Measurements from ENCODE around the gene ZCCHC7. TPM values are rescaled to one million over a fixed set of nuclear protein-coding genes. Genes with fewer than 3 reads are reported as not detected.
"Not testable (repeated sequence)": the region's sequence is repeated elsewhere in the genome, so short reads cannot be mapped to it uniquely, and the experiment has no call there.

The ZCCHC7 gene
- total RNA-seq, 2 experiments from 2014 or later = 25.6 to 29.1 TPM

DNA sequence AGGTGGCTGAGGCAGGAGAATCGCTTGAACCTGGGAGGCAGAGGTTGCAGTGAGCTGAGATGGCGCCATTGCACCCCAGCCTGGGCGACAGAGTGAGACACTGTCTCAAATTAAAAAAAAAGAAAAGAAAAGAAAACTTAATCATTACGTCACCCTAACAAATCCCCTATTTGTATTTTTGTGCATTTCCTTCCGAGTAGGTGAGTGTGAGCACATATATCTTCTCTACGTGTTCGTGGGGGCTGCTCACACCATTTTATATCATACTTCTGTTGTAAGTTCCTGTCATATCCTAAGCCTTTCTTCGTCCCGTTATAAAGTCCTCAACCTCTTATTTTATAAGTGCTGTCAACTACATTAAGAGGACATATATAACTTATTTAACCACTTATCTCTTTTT lies 260.2 kb downstream of the ZCCHC7 start:
- ChIA-PET CTCF (no interaction called here), POLR2A (no interaction called here)

DNA sequence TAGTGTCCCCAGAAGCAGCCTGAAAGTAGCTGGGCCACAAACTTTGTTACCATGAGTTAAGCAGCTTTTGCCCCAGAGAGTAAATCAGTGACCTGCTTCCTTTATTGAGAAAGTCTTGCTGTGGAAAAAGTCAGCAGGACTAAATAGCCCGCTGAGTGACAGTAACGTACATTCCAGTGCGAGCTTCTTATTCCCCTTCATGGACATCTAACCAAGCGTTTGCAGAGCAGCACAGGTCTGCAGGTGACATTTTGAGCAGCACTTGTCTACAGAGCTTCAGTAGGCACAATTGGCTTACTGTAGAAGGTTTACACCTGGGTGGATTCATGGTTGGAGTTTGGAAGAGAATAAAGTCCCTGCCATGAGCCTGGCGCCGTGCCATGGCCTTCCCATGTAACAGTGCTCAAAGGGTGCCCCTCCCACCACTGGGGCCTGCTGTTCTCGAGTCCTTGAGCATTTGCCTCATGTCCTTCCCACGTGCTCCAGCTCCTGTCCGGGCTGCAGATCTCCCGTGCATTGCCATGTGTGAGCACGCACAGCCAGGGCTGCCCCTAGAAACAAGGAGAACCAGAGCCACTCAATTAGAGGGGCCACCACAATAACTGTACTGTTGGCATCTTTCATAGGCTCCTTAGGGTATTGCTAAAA lies 260.8 kb downstream of the ZCCHC7 start:
- CTCF ChIA-PET = interaction anchor here (0.8 kb wide), 2 partner anchors 10 to 182 kb away, joined by 3 read pairs; no protein-coding TSS in a partner anchor
- POLR2A ChIA-PET = no interaction called here

DNA sequence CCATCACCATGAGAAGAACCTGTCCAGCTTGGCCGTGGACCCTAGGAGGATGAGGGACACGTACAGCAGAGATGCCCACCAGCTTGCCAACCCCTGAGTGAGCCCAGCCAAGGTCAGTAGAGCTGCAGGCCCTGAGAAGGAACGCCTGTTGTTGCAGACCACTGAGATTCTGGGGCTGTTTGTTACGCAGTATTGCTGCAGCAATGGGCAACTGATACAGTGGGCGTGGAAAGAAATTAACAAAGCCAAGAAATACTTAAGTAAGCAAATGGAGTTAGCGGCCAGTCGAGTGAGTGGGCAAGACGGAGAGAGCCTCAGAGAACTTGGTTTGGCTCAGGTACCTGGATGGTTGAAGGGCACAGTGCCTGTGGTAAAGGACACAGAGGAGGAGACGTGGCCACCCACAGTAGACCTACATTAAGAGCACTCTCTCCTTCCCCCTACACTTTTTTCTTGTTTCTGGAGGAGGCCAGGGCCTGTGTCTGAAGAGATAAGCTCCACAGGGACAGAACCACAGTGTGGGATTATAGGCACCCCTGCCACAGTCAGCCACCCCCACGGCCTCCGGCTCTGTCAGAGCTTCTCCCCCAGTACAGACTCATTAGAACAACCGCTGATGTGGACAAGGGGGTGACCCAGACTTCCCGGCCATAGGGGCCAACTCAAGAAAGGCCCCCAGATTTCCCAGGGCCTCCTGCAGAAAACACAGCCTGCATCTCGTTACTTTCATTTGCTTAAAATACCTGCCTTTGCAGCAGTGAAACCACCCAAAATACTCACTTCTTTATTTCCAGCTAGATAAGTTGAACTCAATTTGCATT lies 262.0 kb downstream of the ZCCHC7 start:
- POLR2A ChIA-PET = no interaction called here

DNA sequence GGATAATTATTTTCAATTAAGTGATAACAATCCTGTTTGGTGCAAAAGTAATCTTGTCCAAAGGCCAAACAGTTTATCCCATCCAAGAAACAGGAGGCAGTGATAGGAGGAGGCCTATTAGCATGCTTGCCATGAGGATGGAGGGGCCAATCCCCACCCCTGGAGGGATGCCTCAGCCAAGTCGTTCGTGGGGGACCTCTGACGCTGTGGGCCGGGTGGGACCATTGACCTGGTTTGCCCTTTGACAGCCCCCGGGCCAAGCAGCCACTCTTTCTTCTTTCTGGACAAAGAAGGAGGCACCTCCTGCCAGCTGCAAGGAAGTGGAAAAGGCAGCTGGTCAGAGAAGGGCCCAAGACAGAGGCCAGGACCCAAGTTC lies 262.6 kb downstream of the ZCCHC7 start:
- POLR2A ChIA-PET = no interaction called here
- CTCF ChIA-PET = no interaction called here

More for the DNA sequence above, 262.0 kb downstream of the ZCCHC7 start:
- CTCF ChIA-PET = no interaction called here

DNA sequence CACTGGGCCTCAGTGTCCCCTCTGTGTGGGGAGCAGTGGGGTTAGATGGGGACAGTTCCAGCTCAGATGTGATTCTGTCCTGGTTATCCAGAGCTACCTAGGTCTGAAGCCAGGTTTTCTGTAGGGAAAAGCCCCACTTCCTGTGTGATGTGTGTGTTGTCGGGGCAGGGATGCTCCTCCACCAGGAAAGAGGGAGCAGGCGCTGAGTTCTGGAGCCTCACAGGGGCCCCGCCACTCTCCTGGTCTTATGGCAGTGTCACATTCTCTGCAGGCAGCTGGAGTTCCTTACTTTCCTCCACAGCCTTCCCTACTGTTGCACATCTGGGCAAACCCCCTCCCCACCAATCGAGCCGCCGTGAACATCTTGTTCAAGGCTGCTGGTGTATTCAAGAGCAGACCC lies 263.0 kb downstream of the ZCCHC7 start:
- POLR2A ChIA-PET = no interaction called here
- CTCF ChIA-PET = no interaction called here

DNA sequence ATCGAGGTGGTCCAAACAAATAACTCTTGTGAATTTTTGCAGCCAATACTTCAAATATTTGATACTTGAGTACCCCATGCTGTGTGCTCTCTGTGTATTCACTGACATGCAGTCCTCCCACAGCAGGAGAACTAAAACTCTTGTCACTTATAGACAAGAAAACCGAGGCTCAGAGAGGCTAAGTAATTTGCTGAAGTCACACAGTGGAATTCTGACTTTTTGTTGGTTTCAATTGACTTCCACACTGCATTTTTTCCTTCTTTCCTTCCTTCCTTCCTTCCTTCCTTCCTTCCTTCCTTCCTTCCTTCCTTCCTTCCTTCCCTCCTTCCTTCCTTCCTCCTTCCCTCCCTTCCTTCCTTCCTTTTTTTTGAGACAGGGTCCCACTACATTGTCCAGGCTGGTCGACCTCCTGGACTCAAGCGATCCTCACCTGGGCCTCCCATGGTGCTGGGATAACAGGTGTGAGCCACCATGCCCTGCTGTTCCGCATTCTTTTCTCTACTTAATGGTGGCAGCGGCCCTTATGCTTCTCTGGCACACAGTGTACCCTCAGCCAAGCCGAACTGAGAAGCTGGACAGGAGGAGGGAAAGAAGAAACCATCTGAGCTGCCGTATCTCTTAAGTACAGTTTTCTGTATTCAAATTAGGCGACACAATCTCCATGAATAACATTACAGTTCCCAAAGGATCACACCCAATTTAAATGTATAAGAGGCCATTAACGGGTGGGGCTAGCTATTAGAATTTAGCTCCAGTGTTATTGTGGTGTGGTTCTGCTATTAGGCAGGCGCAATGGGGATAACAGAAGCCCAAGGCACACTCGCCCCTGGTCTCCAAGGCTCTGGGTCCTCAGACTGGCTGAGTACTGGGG lies 263.7 kb downstream of the ZCCHC7 start:
- POLR2A ChIA-PET = no interaction called here
- CTCF ChIA-PET = interaction anchor here (1.1 kb wide), 1 partner anchor 12 kb away, joined by 3 read pairs; no protein-coding TSS in a partner anchor

DNA sequence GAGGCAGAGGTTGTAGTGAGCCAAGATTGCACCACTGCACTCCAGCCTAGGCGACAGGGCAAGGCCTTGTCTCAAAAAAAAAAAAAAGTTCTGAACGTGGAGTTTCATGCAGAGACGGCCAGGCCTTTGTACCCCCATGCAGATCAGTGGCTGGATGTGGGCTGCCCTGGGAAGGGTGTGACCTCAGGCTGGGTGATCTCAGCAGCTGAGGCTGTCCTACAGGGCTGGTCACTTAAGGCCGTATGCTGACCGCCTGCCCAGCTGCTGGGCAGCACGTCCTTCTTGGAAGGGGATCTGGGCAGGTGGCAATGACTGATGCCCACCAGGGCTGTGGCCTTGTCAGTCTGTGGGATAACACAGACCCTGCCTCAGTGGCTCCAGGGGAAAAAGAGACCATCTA lies 264.9 kb downstream of the ZCCHC7 start:
- POLR2A ChIA-PET = no interaction called here
- CTCF ChIA-PET = interaction anchor here (1.0 to 1.1 kb wide), 2 partner anchors 8 to 14 kb away, joined by 3 read pairs; no protein-coding TSS in a partner anchor

DNA sequence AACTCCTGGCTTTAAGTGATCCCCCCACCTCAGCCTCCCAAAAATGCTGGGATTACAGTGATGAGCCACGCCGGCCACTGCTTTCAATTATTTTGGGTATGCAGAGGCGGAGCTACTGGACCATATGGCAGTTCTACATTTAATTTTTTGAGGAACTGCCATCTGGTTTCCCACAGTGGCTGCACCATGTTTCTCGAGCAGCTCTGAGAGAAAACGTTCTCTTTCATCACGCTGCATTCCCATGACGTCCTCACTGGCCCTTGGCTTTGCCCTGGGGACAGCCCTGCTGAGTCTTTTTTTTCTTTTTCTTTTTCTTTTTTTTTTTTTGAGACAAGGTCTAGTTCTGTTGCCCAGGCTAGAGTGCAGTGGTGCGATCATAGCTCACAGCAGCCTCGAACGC lies 266.6 kb downstream of the ZCCHC7 start:
- CTCF ChIA-PET = no interaction called here
- POLR2A ChIA-PET = no interaction called here

DNA sequence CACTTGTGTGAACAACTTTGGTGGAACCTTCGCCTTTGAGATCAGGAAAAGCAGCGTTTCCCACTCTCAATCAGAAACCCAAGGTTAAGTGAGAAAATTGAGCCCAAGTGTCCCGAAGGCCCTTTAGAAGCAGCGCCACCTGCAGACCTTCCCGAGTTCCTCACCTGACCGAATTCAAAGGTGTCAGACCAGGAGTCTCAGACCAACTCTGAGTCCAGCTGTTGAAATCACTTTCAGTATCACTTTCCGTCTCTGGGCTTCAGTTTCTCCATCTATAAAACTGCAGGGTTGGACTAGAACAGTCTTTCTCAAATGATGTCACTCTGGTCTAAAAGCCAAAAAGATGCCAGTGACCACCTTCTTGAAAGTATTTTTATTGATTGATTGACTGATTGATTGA lies 270.4 kb downstream of the ZCCHC7 start:
- ChIA-PET CTCF (no interaction called here), POLR2A (no interaction called here)

DNA sequence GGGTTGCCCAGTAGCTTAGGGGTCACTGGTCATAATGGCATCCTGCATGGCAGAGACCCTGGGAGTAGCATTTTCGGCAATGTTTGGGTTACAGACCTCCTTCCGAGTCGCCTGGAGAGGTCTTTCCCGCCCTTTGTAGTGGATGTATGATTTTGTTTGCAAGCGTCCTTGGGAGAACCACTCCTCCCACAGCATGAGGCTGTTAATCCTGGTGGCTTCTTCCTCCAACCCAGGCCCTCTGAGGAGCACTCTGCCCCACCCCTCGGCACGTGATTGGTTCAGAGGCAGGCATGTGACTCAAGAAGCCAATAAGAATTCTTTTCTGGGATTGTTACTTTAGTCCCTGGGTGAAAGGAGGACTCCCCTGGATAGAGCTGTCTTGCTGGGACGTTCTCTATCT lies 271.9 kb downstream of the ZCCHC7 start:
- POLR2A ChIA-PET = no interaction called here
- CTCF ChIA-PET = interaction anchor here (1.4 kb wide), 1 partner anchor 10 kb away, joined by 5 read pairs; no protein-coding TSS in a partner anchor

DNA sequence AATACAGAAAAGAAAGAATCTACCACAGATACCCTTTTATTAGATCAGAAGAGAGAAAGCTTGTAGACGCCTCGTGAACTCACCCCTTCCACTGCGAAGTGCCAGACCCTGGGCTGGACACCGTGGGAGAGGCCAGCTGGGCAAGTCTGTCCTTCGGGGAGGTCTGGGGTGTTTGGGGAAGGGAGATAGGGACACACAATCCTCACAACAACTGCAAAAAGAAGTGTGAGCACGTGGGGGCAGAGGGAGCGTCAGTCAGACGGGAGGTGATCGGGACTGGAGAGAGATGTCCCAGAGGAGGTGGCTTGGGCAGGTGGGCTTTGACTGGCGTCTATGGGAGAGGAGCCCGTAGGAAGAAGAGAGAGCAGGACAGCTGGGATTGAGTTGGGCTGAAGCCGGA lies 274.9 kb downstream of the ZCCHC7 start:
- ChIA-PET CTCF (no interaction called here), POLR2A (no interaction called here)

DNA sequence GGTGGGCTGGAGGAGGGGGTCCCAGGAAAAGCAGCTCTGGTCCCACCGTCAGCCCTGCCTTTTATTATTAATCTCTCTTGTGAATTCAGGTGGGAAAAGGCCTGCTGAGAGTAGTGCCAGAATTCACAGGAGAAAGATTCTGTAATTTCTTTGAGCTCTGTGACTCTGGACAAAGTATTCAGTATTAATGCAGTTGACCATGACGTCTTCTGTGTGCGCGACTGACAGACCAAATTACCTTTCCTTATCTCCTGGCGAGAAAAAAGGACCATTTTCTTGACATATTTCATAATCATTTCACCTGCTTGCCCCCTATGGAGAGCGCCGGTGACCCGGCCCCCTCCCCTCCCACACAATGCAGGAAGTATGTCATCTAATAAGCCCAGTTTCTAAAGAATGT lies 275.3 kb downstream of the ZCCHC7 start:
- CTCF ChIA-PET = no interaction called here
- POLR2A ChIA-PET = no interaction called here

DNA sequence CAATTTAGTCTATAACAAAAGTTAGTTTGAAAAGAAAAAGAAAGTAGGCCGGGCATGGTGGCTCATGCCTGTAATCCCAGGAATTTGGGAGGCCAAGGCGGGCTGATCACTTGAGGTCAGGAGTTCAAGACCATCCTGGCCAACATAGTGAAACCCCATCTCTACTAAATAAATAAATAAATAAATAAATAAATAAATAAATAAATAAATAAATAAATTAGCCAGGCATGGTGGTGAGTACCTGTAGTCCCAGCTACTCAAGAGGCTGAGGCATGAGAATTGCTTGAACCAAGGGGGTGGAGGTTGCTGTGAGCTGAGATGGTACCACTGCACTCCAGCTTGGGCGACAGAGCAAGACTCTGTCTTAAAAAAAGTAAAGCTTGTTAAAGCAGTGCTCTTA lies 277.6 kb downstream of the ZCCHC7 start:
- POLR2A ChIA-PET, CTCF ChIA-PET: not testable (repeated sequence)

DNA sequence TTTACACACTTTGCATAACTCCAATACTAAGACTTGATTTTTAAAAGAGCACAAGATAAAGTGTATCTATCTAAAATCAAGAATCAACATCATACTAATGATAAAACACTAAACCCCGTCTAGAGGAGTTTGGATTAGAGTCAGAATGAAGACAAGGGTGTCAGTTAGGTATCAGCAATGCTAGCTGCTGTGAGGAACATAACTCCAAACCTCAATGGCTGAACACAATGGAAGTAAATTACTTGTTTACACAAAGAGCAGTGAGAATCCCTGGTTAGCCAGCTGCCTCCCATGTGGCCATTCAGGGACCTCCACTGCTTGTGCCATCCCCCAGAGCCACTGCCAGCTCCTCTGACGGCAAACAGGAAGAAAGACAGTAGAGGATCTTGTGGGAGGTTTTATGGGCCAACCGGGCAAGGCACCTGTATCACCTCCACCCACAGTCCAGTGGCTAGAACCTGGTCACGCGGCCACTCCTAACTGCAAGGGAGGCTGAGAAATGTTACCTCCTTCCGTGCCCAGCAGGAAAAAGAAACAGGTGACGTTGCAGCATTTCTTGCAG lies 278.2 kb downstream of the ZCCHC7 start:
- POLR2A ChIA-PET = no interaction called here
- CTCF ChIA-PET = no interaction called here

DNA sequence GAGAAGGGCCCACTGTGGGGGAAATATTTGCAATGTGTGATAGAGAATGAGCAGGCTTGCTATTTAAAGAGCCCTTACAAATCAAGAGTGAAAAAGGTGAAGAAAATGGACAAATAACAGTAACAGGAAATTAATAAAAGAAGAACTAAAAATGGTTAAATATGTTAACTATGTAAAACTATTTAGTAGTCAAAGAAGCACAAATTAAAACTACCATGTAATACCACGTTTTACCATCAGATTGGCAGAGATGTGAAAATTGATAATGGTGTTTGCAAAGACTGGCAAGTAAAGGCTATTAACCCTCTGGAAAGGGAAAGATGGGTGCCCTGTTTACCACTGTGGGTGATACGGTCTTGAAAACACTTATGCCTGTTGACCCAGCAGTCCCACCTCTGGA lies 279.0 kb downstream of the ZCCHC7 start:
- POLR2A ChIA-PET = no interaction called here
- CTCF ChIA-PET = no interaction called here

DNA sequence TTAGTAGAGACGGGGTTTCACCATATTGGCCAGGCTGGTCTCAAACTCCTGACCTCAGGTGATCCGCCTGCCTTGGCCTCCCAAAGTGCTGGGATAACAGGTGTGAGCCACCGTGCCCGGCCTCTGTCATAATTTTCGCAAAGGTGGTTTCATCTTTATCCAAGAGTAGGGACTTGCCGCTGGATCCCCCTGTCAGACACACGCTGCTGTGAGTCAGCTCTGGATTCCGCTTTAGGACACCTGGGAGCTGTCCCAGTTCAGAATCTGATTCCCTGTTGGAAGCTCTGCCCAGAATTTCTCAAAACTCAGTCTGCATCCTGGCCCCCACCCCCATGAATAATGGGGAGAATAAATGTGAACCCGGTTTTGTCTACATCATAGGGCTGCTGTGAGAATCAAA lies 284.2 kb downstream of the ZCCHC7 start:
- POLR2A ChIA-PET = no interaction called here
- CTCF ChIA-PET = no interaction called here

DNA sequence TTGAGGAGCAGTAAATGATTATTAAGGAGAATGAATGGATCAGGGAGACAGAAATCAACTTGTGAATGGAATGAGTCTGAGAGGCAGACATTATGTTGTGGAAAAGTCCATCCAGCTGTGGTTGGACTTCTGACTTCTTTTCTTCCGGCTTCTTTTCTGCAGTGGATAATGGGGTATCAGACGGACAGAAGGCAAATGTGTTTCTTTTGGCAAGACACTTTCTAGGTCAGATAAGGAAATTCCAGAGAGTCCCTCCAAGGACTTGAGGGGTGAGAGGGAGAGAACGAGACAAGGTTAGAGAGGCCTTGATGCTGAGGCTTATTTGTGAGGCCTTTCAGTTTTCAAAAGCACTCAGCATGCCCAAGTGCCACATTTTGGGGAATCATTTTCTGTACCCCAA lies 285.0 kb downstream of the ZCCHC7 start:
- CTCF ChIA-PET = no interaction called here

DNA sequence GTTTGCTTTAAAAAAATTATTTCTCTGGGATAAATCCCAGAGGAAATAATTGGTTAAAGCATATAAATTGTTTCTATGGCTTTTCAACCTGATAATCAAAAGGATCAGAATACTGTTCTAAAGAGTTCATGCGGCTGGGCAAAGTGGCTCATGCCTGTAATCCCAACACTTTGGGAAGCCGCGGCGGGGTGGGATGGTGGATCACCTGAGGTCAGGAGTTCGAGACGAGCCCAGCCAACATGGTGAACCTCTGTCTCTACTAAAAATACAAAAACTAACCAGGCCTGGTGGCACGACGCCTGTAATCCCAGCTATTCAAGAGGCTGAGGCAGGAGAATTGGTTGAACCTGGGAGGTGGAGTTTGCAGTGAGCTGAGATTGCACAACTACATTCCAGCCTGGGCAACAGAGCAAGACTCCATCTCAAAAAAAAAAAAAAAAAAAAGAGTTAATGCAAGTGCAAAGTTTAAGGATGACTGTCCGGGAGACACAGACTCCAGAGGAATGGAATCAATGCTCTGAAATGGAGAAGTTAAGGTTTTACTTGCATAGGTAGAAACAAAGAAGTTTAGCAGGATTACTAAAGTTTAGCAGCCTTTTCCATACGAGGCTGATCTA lies 285.5 kb downstream of the ZCCHC7 start:
- ChIA-PET POLR2A (interaction anchor here (0.7 kb wide), 1 partner anchor 194 kb away, joined by 7 read pairs; no protein-coding TSS in a partner anchor), CTCF (interaction anchor here (1.9 kb wide), 1 partner anchor 10 kb away, joined by 6 read pairs; no protein-coding TSS in a partner anchor)

More for the DNA sequence above, 285.0 kb downstream of the ZCCHC7 start:
- POLR2A ChIA-PET = interaction anchor here (0.7 kb wide), 1 partner anchor 194 kb away, joined by 7 read pairs; no protein-coding TSS in a partner anchor

DNA sequence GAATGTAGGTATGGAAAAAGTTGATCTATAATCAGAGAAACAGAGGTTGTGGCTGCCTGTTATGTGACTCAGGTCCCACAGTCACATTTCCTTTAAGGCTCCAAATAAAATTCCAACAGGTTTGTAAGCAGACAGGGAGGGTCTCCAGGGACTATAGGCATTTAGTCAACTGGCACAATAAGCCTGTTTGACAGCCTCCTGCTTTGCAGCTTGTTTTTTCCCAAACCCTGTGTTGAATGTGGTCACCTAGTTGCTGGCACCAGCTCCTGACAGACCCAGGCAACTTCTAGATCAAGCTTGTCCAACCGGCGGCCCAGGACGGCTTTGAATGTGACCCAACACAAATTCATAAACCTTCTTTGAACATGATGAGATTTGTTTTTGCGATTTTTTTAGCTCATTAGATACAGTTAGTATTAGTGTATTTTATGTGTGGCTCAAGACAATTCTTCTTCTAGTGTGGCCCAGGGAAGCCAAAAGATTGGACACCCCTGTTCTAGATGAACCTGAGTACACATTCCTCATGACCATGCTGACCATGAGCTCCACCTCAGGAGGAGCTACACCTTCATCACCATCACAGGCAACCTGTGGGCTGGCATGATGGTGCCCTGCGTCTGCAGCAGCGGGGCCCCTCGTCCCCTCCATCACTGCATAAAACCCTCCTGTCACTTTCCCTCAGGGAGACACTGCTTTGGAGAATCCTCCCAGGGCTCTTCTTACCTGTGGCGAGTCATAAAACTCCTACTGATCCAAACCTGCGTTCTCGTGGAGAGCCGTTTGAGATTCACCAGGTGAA lies 286.4 kb downstream of the ZCCHC7 start:
- POLR2A ChIA-PET = no interaction called here
- CTCF ChIA-PET = interaction anchor here (1.1 to 1.9 kb wide), 2 partner anchors 9 to 14 kb away, joined by 3 to 6 read pairs; no protein-coding TSS in a partner anchor
